Activated naive CD4-positive, alpha-beta T cell (primary cell): ENCODE measurements around the gene SAFB.
A peak's percentile ranks its signal among the peaks of the same experiment; 100 is the strongest.
"Not testable (repeated sequence)": the region's sequence is repeated elsewhere in the genome, so short reads cannot be mapped to it uniquely, and the experiment has no call there.

Experiments used
- DNase-seq, 4 experiments: peaks; one replicate each; lab custom pipeline; 2025; lab: John Stamatoyannopoulos, UW

The SAFB gene

GRCh38 chr19:5595129-5595528, 27.8 kb upstream of the SAFB start:
- DNase-seq: no peak

- DNase-seq: no peak
Measured at GRCh38 chr19:5595745-5596144, 27.1 kb upstream of the SAFB start.

DNA sequence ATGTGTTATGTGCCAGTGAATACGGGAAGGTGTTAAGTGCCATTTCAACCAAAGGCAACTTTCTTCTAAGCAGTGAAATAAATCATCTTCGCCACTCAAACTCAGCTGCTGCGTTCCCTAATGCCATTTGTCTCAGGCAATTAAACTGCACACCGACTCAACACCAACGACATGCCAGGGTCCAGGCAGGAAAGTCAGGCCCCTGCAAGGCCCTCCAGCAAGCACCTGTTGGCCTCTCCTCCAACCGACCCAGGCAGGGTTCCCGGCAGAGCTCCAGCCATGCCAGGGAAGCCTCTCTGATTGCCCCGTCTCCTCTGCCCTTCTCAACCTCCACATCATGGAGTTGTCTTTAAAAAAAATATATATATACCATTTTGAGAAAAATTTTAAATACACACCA, 22.1 kb upstream of the SAFB start:
- DNase-seq: no peak

GRCh38 chr19:5603626-5604025, 19.3 kb upstream of the SAFB start:
- DNase-seq: no peak

GRCh38 chr19:5605362-5605761, 17.5 kb upstream of the SAFB start:
- DNase-seq: no peak

DNA sequence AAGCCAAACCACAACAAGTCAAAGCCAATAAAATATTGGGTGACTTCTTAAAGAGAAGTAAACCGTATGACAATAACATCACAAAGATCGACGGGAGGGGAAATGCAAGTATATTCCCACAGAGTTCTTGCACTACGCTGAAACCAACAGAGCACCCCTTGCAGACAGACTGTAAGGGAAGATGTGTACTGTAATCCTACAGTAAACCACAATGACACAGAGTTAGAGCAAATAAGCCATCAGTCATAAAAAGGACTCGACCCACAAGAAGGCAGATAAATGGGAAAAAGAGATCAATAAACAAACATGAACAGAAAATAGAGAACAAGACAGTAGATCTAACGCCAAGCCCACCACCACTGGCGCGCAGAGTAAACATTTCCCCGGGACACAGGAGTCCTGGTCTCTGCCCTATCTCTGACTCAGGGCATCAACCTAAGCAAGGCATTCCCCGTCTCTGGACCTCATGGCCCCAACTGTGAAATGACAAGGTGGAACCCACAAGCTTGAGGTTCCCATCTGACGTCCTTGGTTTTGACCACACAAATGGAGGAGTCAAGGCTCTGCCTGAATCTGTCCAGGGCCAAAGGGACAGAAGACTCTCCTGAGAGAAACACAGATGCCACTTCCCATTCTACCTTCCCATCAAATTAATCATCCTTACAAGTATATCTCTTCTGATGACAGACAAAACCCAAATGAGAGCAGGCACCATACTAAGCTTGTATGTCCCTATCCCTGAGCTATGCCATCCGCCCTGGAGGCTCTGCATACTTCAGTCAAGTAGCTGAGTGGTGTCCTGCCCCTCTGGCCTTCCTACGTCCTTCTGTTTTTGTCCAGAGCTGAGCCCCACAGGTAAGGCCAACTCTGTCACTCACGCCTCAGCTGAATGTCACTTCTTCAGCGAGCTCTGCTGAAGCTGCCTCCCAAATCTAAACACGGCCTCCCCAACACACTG, 15.3 kb upstream of the SAFB start:
- no peak for DNase-seq

DNA sequence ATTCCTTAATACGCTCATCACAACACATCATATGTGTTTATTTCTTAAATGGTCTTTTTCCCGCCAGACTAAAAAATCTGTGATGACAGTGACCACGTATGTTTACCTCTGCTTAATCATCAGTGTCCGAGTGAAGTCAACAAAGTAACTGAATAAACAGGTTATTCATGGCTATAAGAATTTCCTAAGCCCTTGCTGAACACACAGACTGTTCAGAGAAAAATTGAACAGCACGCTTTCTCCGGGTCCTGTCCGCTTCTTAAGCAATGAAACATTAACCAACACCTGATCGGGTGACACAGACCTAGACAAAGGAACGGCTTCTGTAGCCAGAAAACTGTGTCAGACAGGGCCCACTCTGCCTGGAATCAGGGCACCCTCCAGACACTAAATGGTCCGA, 14.6 kb upstream of the SAFB start:
- no peak for DNase-seq

DNA sequence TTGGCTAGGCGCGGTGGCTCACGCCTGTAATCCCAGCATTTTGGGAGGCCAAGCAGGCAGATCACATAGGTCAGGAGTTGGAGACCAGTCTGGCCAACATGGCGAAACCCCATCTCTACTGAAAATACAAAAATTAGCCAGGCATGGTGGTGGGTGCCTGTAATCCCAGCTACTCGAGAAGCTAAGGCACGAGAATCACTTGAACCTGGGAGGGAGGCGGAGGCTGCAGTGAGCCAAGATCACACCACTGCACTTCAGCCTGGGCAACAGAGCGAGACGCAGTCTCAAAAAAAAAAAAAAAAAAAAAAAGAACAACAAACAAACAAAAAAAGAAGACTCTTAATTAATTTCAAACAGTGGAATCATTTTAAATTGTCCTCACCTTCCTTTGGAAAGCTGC, 14.1 kb upstream of the SAFB start:
- DNase-seq: not testable (repeated sequence)

- DNase-seq: no peak
Measured at GRCh38 chr19:5609881-5610448, 12.9 kb upstream of the SAFB start.

- no peak for DNase-seq
Measured at GRCh38 chr19:5612891-5613865, 9.7 kb upstream of the SAFB start.

GRCh38 chr19:5615756-5616327, 7.0 kb upstream of the SAFB start:
- DNase-seq: no peak

- DNase-seq: no peak
Measured at GRCh38 chr19:5617080-5617479, 5.8 kb upstream of the SAFB start.

- no peak for DNase-seq
Measured at GRCh38 chr19:5618591-5618990, 4.3 kb upstream of the SAFB start.

- DNase-seq: no peak
Measured at GRCh38 chr19:5619946-5620345, 2.9 kb upstream of the SAFB start.

DNA sequence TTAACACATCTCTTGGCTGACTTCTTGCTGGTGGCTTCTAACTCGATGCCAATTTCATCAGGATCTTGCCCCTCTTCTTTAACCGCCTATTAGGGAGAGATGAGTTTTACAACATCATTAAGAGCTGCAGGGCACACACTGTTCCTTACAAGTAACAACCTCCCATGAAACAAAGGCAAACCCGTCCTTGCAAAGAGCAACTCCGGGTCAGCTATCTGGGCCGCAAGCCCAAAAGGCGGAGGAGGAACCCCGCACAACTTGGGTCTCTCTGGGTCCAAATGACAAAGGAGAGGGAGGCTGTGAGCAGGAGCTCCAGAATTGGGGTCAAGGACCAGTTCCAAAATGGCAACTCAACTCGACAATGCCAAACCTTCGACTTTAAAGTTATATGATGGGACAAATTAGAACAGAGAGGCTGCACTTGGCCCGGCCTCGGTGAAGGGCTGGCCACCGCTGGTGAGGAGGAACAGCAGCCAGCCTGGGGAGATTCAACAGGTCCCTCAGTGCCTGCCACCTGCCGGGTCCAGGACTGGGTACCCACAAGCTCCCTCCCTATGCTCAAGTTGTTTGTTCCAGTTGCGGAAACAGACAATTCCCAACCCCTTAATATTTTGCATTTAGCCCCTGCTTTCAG, 1.5 kb upstream of the SAFB start:
- DNase-seq: no peak

DNA sequence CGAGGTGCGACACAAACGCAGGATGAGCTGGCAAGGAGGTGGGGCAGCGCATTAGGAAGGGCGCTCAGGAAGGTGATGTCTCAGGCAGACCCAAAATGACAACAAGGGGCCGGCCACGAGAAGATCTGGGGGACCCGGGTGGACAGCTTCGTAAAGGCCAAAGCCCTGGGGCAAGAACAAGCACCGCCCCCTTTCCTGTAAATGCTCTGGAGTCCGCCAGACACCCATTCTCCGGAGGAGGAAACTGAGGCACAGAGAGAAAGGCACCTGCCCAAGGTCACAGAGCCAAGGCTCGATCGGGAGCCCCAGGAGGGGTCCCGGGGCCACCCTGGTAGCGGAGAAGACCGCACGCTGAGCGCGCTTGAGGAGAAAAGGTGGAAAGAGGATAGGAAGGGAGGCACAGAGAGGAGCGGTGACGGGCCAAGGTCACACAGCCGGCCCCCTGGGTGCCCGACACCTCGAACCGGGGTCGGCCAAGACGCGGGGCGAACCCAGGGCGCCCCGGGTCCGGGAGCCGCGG, 878 bp upstream of the SAFB start:
- peak in 1 of 4 experiments; percentile 19 for DNase-seq

DNA sequence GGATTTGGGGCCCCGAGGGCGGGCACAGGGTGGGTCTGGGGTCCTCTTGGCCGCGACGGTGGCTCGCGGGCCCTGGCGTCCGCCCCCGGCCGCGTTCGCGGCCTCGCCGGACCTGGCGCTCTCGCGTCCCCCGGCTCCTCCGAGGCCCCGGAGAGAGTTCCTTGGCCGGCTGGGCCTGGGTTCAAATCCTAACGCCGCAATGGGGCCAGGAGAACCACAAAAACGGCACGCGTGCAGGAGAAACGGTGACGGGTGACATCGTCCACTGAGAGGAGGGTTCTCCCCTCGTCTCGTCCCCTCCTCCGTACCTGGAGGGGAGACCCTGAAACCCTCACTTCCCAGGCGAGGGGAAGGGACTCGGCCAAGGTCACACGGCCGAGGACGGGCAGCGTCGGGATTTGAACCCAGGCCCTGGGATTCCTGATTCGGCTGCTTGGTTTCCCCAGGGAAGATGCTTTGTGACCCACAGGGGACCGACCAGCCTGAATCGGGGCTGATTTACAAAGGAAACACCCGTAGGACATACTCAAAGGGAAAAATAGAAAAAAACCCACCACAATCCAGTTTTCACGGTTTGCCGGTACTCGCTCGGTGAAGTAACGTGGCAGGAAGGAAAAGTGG, 624 bp downstream of the SAFB start:
- no peak for DNase-seq

GRCh38 chr19:5624018-5624663, 1.3 kb downstream of the SAFB start:
- peak in 1 of 4 experiments; percentile 19 for DNase-seq

GRCh38 chr19:5624741-5625278, 1.9 kb downstream of the SAFB start:
- no peak for DNase-seq

DNA sequence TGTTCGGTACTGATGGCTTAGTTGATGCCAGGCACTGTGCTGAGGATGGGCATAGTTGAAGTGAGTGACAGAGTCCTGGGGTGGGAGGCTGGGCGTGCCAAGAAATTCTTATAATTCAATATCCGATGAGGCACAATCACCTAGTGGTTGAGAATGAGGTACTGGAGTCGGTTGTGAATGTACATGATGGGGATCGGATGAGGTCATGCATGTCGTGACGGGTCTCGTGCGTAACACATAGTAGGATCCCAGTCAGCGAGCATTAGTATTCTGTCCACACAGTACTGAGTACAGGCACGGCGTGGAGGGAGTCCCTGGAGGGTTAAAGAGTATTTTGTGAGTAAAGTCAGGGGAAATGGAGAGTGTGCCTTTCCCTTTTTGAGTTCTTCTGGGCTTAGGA, 2.8 kb downstream of the SAFB start:
- no peak for DNase-seq
